NCI-H2171 (cell line): ENCODE results near the gene SYT15B.
"Not testable (repeated sequence)": the region's sequence is repeated elsewhere in the genome, so short reads cannot be mapped to it uniquely, and the experiment has no call there.

Experiments
- DNase-seq: peaks from one replicate; lab custom pipeline; 2025; lab: John Stamatoyannopoulos, UW

SYT15B gene

GRCh38 chr10:47763554-47764175, at the start of gene SYT15B:
SYT15B (minus strand) TSS chr10:47763592; CDS start chr10:47762640, 952 bp downstream.
- DNase-seq: not testable (repeated sequence)

- not testable (repeated sequence) for DNase-seq
Observed at GRCh38 chr10:47779590-47779989, 16.2 kb upstream of the SYT15B start.

- not testable (repeated sequence) for DNase-seq
Observed at GRCh38 chr10:47775361-47776231, 12.2 kb upstream of the SYT15B start.

- not testable (repeated sequence) for DNase-seq
Observed at GRCh38 chr10:47770745-47771144, 7.4 kb upstream of the SYT15B start.

- DNase-seq: not testable (repeated sequence)
Observed at GRCh38 chr10:47768578-47769115, 5.3 kb upstream of the SYT15B start.

GRCh38 chr10:47768085-47768484, 4.7 kb upstream of the SYT15B start:
- not testable (repeated sequence) for DNase-seq

GRCh38 chr10:47767236-47767635, 3.8 kb upstream of the SYT15B start:
- DNase-seq: not testable (repeated sequence)

- not testable (repeated sequence) for DNase-seq
Observed at GRCh38 chr10:47765232-47765631, 1.8 kb upstream of the SYT15B start.

- not testable (repeated sequence) for DNase-seq
Observed at GRCh38 chr10:47762674-47763553, 478 bp downstream of the SYT15B start.

- not testable (repeated sequence) for DNase-seq
Observed at GRCh38 chr10:47758855-47759254, 4.5 kb downstream of the SYT15B start.

- not testable (repeated sequence) for DNase-seq
Observed at GRCh38 chr10:47756169-47756568, 7.2 kb downstream of the SYT15B start.

- not testable (repeated sequence) for DNase-seq
Observed at GRCh38 chr10:47753871-47754270, 9.5 kb downstream of the SYT15B start.

- DNase-seq: not testable (repeated sequence)
Observed at GRCh38 chr10:47753176-47753575, 10.2 kb downstream of the SYT15B start.

- not testable (repeated sequence) for DNase-seq
Observed at GRCh38 chr10:47751821-47752220, 11.6 kb downstream of the SYT15B start.

GRCh38 chr10:47750360-47750759, 13.0 kb downstream of the SYT15B start:
- DNase-seq: not testable (repeated sequence)

GRCh38 chr10:47746780-47747376, 16.5 kb downstream of the SYT15B start:
- not testable (repeated sequence) for DNase-seq

- not testable (repeated sequence) for DNase-seq
Observed at GRCh38 chr10:47744881-47745280, 18.5 kb downstream of the SYT15B start.

GRCh38 chr10:47743611-47744550, 19.5 kb downstream of the SYT15B start:
- DNase-seq: not testable (repeated sequence)

- not testable (repeated sequence) for DNase-seq
Observed at GRCh38 chr10:47740868-47741267, 22.5 kb downstream of the SYT15B start.

- not testable (repeated sequence) for DNase-seq
Observed at GRCh38 chr10:47730911-47731310, 32.5 kb downstream of the SYT15B start.
